Measurements from ENCODE around the gene AKT1S1.

Gene AKT1S1

GRCh38 chr19:49882643-49883042, 5.5 kb upstream of the AKT1S1 start:
- no peak for DNase-seq

GRCh38 chr19:49881672-49882394, 4.7 kb upstream of the AKT1S1 start:
- no peak for DNase-seq

- no peak for DNase-seq
These were observed 4.0 kb upstream of the AKT1S1 start for GRCh38 chr19:49881186-49881585.

- DNase-seq: no peak
These were observed 3.2 kb upstream of the AKT1S1 start for GRCh38 chr19:49880162-49880869.

- no peak for DNase-seq
These were observed 2.2 kb upstream of the AKT1S1 start for GRCh38 chr19:49879243-49879963.

- no peak for DNase-seq
These were observed 1.6 kb upstream of the AKT1S1 start for GRCh38 chr19:49878744-49879070.

- DNase-seq: peak; percentile 99
These were observed 956 bp upstream of the AKT1S1 start for GRCh38 chr19:49877879-49878743.

GRCh38 chr19:49876422-49877019, 634 bp downstream of the AKT1S1 start:
- DNase-seq: peak; percentile 99

- DNase-seq: peak; percentile 85
These were observed 1.2 kb downstream of the AKT1S1 start for GRCh38 chr19:49875857-49876421.

- no peak for DNase-seq
These were observed 2.0 kb downstream of the AKT1S1 start for GRCh38 chr19:49875177-49875576.

GRCh38 chr19:49874503-49875157, 2.5 kb downstream of the AKT1S1 start:
- no peak for DNase-seq

- no peak for DNase-seq
These were observed 3.3 kb downstream of the AKT1S1 start for GRCh38 chr19:49873834-49874233.

- DNase-seq: no peak
These were observed 4.0 kb downstream of the AKT1S1 start for GRCh38 chr19:49873129-49873521.

GRCh38 chr19:49872245-49873128, 4.7 kb downstream of the AKT1S1 start:
- DNase-seq: no peak

GRCh38 chr19:49871349-49871985, 5.7 kb downstream of the AKT1S1 start:
- DNase-seq: no peak

GRCh38 chr19:49870309-49870901, 6.8 kb downstream of the AKT1S1 start:
- no peak for DNase-seq

GRCh38 chr19:49869484-49870308, 7.5 kb downstream of the AKT1S1 start:
- DNase-seq: peak; percentile 96

- DNase-seq: no peak
These were observed 8.1 kb downstream of the AKT1S1 start for GRCh38 chr19:49869009-49869483.

Data from activated effector memory CD4-positive, alpha-beta T cell treated with anti-CD3 and anti-CD28 coated beads, Interleukin-2, amount 50 U/mL, for 16 hours (primary cell).